Stimulated activated CD4-positive, alpha-beta T cell treated with anti-CD3 and anti-CD28 coated beads, Interleukin-12 subunit alpha, Interleukin-12 subunit beta, amount 100 ng/mL, for 24 hours (primary cell): ENCODE results near the gene RHOV.

ENCODE experiments used
- DNase-seq, 2 experiments: peaks; one replicate each; pipeline ENCODE4 v3.0.0-alpha.2; 2020; ENCODE audit warnings: low read depth in 2 of 2

Gene RHOV

GRCh38 chr15:40845511-40846284 is 28.3 kb downstream of the RHOV start:
- DNase-seq = no peak

DNA sequence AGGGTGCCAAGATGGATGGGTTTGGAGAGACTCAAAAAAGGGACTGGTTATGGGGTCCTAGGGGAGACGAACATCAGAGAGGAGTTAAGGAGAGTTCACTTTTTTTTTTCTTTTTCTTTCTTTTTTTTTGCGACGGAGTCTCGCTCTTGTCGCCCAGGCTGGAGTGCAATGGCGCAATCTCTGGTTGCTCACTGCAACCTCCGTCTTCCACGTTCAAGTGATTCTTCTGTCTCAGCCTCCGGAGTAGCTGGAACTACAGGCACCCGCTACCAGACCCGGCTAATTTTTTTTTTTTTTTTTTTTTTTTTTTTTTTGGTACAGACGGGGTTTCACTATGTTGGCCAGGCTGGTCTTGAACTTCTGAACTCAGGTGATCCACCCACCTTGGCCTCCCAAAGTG is 29.0 kb downstream of the RHOV start:
- DNase-seq = no peak

DNA sequence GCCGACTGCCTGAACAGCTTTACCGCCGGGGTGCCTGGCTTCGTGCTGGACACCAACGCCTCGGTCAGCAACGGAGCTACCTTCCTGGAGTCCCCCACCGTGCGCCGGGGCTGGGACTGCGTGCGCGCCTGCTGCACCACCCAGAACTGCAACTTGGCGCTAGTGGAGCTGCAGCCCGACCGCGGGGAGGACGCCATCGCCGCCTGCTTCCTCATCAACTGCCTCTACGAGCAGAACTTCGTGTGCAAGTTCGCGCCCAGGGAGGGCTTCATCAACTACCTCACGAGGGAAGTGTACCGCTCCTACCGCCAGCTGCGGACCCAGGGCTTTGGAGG is 29.4 kb downstream of the RHOV start:
- DNase-seq = peak in 1 of 2 experiments; percentile 14

DNA sequence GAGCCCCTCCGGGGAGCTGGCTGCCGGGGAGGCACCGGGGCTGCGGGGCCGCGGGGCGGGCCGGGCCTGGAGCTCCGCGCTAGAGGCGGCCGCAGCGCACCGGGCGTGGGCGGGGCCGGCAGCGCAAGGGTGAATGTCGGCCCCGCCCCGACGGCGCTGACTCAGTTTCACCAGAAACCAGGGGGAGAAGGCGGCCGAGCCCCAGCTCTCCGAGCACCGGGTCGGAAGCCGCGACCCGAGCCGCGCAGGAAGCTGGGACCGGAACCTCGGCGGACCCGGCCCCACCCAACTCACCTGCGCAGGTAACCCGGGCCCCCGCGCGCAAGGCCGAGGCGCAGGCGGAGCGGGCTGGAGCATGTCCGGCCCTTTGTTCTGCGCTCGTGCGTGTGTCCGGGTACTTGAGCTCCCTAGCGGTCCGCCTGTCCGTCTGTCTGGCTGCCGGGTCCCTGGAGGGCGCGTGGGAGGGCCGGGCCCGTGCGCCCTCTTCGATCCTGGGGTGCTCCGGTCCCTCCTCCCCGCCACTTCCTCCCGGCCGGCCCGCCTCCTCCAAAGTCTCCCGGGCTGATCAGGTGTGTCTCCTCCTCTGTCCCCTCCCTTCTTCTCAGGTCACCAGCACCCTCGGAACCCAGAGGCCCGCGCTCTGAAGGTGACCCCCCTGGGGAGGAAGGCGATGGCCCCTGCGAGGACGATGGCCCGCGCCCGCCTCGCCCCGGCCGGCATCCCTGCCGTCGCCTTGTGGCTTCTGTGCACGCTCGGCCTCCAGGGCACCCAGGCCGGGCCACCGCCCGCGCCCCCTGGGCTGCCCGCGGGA is 29.9 kb downstream of the RHOV start, which contains the start of gene SPINT1:
Gene SPINT1, plus strand, starts transcription at position 164 of the 811 bp plus-strand sequence. Its CDS starts 507 bp downstream, at position 671.
- DNase-seq = peak; percentile 43 to 73

- DNase-seq = no peak
These were observed 30.7 kb downstream of the RHOV start for GRCh38 chr15:40843261-40843884.

DNA sequence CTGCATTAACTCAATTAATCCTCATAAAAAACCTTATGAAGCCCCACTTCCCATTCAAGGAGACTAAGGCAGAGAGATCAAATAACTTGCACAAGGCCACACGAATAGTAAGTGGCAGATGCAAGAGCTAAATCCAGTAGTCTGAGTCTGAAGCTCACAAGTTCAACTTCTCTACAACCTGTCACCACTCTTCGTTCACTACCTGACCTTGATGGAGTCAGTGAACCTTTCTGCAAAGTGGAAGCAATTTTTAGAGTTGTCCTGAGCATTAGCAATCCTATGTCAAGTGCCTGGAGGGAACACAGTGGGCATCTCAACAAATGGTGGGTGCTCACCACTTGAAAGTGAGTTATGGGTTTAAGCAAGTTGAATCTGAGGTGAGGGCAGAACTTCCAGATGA is 32.3 kb downstream of the RHOV start:
- no peak for DNase-seq

- no peak for DNase-seq
These were observed 35.3 kb downstream of the RHOV start for GRCh38 chr15:40838756-40839155.

GRCh38 chr15:40836020-40836419 is 38.0 kb downstream of the RHOV start:
- DNase-seq = no peak

GRCh38 chr15:40832903-40833302 is 41.1 kb downstream of the RHOV start:
- no peak for DNase-seq

DNA sequence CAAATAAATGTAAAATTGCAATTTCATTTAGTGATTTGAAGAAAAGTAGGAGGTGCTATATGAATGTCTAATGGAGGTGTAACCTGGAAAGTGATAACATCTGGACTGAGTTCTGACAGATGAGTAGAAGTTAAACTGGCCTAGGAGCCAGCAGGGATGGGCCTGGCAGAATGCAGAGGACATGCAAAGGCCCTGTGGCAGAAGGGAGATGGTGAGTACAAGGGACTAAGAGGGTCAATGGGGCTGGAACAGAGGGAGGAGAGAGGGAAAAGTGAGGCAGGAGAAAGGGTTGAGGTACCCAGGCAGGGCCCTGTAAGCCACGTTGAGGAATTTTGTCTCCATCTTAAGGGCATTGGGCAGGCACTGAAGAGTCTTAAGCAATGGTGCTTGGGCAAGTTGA is 42.2 kb downstream of the RHOV start:
- DNase-seq = no peak

DNA sequence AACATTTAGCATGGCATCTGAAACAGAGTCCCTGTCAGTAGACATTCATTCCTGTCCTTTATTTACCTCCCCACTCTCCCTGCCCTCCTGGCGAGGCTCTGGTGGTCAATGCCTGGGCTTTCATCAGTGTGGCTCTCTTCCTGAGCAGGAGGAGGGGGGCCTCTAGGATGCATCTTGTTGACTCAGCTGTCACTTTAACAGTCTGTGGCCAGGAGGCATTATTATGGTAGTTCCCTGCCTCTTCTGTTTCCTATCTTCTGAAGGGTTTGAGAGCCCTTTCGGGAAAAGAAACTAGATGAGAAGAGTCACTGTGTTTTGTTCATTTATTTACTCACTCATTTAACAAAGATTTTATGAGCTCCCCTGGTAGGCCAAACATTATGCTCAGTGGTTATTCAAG is 43.1 kb downstream of the RHOV start:
- DNase-seq = no peak

DNA sequence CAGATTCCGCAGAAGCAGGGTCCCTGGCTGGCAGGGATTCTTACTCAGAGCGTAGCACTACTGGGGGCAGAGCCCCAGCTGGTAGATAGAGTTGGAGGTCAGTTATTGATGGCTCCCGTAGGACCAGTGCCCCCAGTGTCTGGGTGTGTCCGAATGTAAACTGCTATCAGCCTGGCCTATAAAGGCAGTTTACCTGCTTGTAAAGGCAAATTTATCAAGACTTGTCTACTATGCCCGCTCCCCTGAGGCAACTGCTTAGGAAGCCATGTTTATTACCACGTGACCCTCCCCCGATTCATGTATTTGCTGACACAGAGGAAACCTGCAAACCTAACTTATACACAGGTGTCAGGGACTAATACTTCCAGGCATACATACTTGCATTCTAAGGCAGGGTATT is 44.9 kb downstream of the RHOV start:
- no peak for DNase-seq

DNA sequence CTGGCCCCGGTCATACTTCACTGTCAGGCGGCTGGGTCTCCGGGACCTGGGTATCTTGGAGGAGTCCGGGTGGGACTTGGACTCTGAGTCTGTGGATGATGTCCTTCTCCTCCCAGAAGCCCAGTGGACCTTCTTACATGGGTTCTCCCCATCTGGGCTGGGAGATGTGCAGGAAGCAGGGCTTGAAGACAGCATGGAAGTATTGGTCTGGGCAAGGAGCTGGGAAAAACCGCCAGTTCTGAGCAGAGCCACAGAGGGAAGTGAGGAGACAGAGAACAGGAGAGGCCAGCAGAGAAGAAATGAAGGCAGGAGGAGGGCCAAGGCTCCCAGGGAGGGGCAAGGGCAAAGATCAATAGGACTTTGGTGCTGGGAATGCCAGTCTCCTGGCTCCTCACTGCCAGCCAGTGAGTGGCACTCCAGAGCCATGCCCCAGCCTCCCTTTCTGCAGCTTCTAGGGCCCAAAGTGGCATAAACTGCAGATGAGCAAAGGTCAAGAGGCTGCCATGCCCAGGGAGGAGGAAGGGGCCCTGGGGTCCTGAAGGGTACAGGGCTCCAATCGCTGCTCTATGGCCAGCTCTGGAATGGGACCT is 45.5 kb downstream of the RHOV start, which contains the start of gene PPP1R14D:
Gene PPP1R14D, minus strand, starts transcription at position 262 of the 590 bp plus-strand sequence. Its CDS starts 67 bp downstream, at position 195.
- DNase-seq = no peak

DNA sequence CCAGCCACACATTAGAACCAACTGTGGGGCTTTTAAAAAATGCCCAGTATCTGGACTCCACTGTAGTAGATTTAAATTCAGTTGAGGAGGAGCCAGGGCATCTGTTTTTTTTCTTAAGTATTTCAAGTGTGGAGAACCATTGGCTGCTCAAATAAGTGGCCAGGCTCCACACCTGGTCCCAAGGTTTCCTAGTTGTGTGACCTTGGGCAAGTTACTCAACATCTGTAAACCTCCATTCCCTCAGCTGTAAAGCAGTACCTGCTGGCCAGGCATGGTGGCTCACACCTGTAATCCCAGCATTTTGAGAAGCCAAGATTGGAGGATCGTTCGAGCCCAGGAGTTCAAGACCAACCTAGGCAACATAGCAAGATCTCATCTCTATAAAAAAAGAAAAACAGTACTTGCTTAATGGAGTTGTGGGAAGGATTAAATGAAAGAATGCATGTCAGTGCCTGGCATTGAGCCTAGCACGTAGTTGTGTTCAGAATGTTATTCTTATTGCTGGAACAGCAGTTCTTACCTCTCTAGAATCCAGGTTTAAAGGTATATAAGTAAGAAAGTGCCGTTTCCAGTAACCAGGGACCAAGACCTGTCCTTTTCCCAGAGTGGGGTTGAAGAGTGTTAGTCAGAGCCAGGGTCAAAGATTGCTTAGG is 47.5 kb downstream of the RHOV start:
- no peak for DNase-seq

- DNase-seq = no peak
These were observed 48.2 kb downstream of the RHOV start for GRCh38 chr15:40825661-40826422.

- DNase-seq = no peak
These were observed 50.3 kb downstream of the RHOV start for GRCh38 chr15:40823572-40824343.
